ENCODE data around the gene IKZF2.

The IKZF2 gene

GRCh38 chr2:213149294-213149875 lies 2.0 kb downstream of the IKZF2 start:
- peak overlapping the region in 1 of 2 donors; percentile 53 for H3K27ac ChIP-seq
- peak overlapping the region; percentile 95 for H3K4me3 ChIP-seq
- DNase-seq (ENCODE audit: low spot score) = no peak
- TF ChIP-seq, protein P1, sequence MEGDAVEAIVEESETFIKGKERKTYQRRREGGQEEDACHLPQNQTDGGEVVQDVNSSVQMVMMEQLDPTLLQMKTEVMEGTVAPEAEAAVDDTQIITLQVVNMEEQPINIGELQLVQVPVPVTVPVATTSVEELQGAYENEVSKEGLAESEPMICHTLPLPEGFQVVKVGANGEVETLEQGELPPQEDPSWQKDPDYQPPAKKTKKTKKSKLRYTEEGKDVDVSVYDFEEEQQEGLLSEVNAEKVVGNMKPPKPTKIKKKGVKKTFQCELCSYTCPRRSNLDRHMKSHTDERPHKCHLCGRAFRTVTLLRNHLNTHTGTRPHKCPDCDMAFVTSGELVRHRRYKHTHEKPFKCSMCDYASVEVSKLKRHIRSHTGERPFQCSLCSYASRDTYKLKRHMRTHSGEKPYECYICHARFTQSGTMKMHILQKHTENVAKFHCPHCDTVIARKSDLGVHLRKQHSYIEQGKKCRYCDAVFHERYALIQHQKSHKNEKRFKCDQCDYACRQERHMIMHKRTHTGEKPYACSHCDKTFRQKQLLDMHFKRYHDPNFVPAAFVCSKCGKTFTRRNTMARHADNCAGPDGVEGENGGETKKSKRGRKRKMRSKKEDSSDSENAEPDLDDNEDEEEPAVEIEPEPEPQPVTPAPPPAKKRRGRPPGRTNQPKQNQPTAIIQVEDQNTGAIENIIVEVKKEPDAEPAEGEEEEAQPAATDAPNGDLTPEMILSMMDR (IDR thresholded peaks at IDR 0.05) = no peak

- TF ChIP-seq, protein P1 (IDR thresholded peaks at IDR 0.05) = no peak
- H3K27ac ChIP-seq = peak overlapping the region in 1 of 2 donors; percentile 0
- no peak for DNase-seq (ENCODE audit: low spot score)
- H3K4me3 ChIP-seq = peak overlapping the region; percentile 95
Observed at GRCh38 chr2:213148572-213149261, 2.7 kb downstream of the IKZF2 start.

DNA sequence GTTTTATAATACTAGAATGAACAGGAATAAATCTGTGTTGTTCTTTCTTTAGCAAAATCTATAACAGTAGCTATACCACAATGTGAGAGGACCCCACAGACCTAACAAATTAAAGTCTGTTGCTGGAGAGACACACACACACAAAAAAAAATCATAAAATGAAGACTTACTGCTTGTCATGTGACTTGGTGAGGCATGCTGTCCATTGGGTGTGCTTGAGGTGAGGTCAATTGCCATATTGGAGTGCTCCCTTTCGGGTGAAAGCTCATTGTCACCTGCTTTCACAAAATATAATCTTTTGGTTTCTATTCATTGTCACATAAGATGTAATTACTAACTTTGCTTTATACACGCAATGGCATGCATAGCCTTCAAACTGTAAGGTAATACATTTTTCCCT lies 3.9 kb downstream of the IKZF2 start:
- TF ChIP-seq, protein P1 (IDR thresholded peaks at IDR 0.05) = no peak
- Histone ChIP-seq H3K4me3 (no peak overlapping the region), H3K27ac (no peak overlapping the region)
- DNase-seq (ENCODE audit: low spot score) = no peak

DNA sequence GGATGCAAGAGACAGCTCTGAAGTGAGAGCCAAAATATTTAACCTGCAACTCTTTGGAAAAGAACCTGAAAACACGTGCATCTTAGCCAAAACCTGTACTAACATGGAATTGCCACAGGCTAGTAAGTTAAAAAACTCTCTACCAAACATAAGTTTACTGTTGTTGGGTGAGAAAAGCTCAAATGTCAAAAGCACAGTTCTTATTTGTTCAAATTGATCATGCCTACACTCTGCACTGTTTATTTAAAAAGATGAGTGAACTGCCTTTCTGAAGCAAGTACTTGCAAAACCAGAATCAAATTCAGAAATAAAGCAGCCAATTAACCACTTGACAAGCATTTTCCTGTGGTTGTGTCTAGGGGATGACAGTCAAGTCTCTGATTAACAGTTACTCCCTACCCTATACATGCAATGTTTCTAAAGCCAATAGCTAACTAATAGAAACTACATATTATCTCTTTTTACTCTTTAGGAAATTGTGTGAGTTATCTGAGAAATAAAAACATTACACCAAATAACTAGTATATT lies 5.6 kb downstream of the IKZF2 start:
- TF ChIP-seq, protein P1 (IDR thresholded peaks at IDR 0.05) = no peak
- DNase-seq (ENCODE audit: low spot score) = no peak
- H3K27ac ChIP-seq = no peak overlapping the region
- no peak overlapping the region for H3K4me3 ChIP-seq

- TF ChIP-seq, protein P1 (IDR thresholded peaks at IDR 0.05) = no peak
Observed at GRCh38 chr2:213137064-213137463, 14.3 kb downstream of the IKZF2 start.

DNA sequence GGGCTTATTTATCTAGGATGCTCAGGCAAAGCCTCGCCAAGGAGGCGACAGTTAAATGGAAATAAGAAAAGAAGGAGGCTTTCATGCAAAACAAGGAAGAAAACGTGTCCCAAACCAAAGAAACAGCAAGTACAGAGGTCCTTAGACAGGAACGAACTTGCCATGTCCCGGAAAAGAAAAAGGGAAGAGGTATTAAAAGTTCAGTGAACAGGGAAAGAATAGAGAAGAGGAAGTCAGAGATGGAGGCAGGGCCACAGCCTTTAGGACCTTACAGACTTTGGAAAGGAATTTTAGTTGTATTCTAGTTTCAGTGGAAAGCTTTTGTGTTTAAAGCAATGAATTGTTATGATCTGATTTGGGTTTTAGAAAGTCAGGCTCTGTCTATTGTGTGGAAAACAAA lies 22.1 kb downstream of the IKZF2 start:
- peak overlapping the region; percentile 15 for H3K4me3 ChIP-seq
- DNase-seq (ENCODE audit: low spot score) = no peak
- no peak overlapping the region for H3K27ac ChIP-seq
- TF ChIP-seq, protein P1 (IDR thresholded peaks at IDR 0.05) = no peak

More at GRCh38 chr2:213137064-213137463, 14.3 kb downstream of the IKZF2 start:
- DNase-seq (ENCODE audit: low spot score) = no peak
- Histone ChIP-seq H3K27ac (no peak overlapping the region), H3K4me3 (no peak overlapping the region)
